NT2/D1 (cell line): ENCODE data around the gene SUMO4.

Source experiments
- DNase-seq: peaks from one replicate; pipeline ENCODE4 v3.0.0-alpha.2; 2011; ENCODE audit warnings: low read depth, low spot score
- H3K27me3 ChIP-seq: 2 replicates; pipeline ENCODE4 v1.6.0; 2011; ENCODE audit warnings: mild to moderate bottlenecking; ENCODE audit not compliant: insufficient read length, insufficient read depth
- H3K36me3 ChIP-seq: 2 replicates; pipeline ENCODE4 v1.6.1; 2011; ENCODE audit warnings: mild to moderate bottlenecking, low read length, mixed read lengths; ENCODE audit not compliant: insufficient read depth, insufficient read length
- H3K4me1 ChIP-seq: 2 replicates; pipeline ENCODE4 v1.5.1; 2011; ENCODE audit not compliant: insufficient read depth, insufficient read length
- H3K4me3 ChIP-seq: 2 replicates; pipeline ENCODE4 v1.5.1; 2011; ENCODE audit warnings: low read depth; ENCODE audit not compliant: insufficient read length
- H3K9ac ChIP-seq: 2 replicates; pipeline ENCODE4 v1.6.0; 2011; ENCODE audit warnings: low read depth; ENCODE audit not compliant: insufficient read length
- H3K9me3 ChIP-seq: 2 replicates; pipeline ENCODE4 v1.5.1; 2011; ENCODE audit warnings: mild to moderate bottlenecking, low read length; ENCODE audit not compliant: insufficient read depth
- SUZ12 ChIP-seq: IDR thresholded peaks from 2 replicates; pipeline ENCODE4 v1.6.1; 2011; ENCODE audit not compliant: insufficient read length, insufficient read depth; ENCODE audit errors: extremely low read depth
- YY1 ChIP-seq: IDR thresholded peaks from 2 replicates; pipeline ENCODE4 v1.6.1; 2011; ENCODE audit not compliant: insufficient read length, insufficient read depth
- ZNF274 ChIP-seq: IDR thresholded peaks from 2 replicates; pipeline ENCODE4 v1.6.1; 2011; ENCODE audit warnings: mild to moderate bottlenecking, low read depth, low read length

The SUMO4 gene

GRCh38 chr6:149400050-149400449 is at the start of gene SUMO4:
TSS of gene SUMO4 (plus strand) at chr6:149400262. CDS start at chr6:149400392, 130 bp downstream.
- Histone ChIP-seq H3K9ac (no peak within 1 kb of the TSS), H3K4me1 (no peaks in the 10 kb centered on the region), H3K9me3 (no peaks in the 10 kb centered on the region), H3K36me3 (peaks cover 43% of the 10 kb centered on the region), H3K4me3 (no peak within 1 kb of the TSS), H3K27me3 (no peaks in the 10 kb centered on the region)
- no peak for TF ChIP-seq YY1
- no peak for TF ChIP-seq ZNF274
- no peak for TF ChIP-seq SUZ12
- no peak for DNase-seq

- Histone ChIP-seq H3K4me3 (no peak overlapping the region), H3K9me3 (no peaks in the 10 kb centered on the region), H3K4me1 (no peaks in the 10 kb centered on the region), H3K36me3 (no peaks in the 10 kb centered on the region), H3K27me3 (no peaks in the 10 kb centered on the region), H3K9ac (no peak overlapping the region)
- TF ChIP-seq YY1 = no peak
- no peak for TF ChIP-seq ZNF274
- TF ChIP-seq SUZ12 = no peak
- DNase-seq = no peak
Observed at GRCh38 chr6:149354009-149354408, 46.1 kb upstream of the SUMO4 start.

- Histone ChIP-seq H3K27me3 (no peaks in the 10 kb centered on the region), H3K9me3 (no peaks in the 10 kb centered on the region), H3K36me3 (no peaks in the 10 kb centered on the region), H3K4me1 (no peaks in the 10 kb centered on the region), H3K9ac (no peak overlapping the region), H3K4me3 (no peak overlapping the region)
- no peak for TF ChIP-seq ZNF274
- no peak for DNase-seq
Observed at GRCh38 chr6:149356081-149356750, 43.8 kb upstream of the SUMO4 start.

GRCh38 chr6:149357726-149358538 is 42.1 kb upstream of the SUMO4 start:
- no peak for TF ChIP-seq SUZ12
- TF ChIP-seq YY1 = no peak
- TF ChIP-seq ZNF274 = no peak
- no peaks in the 10 kb centered on the region for H3K36me3 ChIP-seq
- no peaks in the 10 kb centered on the region for H3K27me3 ChIP-seq
- no peak overlapping the region for H3K4me3 ChIP-seq
- no peaks in the 10 kb centered on the region for H3K9me3 ChIP-seq
- no peaks in the 10 kb centered on the region for H3K4me1 ChIP-seq
- no peak overlapping the region for H3K9ac ChIP-seq
- no peak for DNase-seq

GRCh38 chr6:149359440-149359839 is 40.6 kb upstream of the SUMO4 start:
- no peak for TF ChIP-seq SUZ12
- no peak for TF ChIP-seq YY1
- no peak for TF ChIP-seq ZNF274
- Histone ChIP-seq H3K4me1 (no peaks in the 10 kb centered on the region), H3K9me3 (no peaks in the 10 kb centered on the region), H3K4me3 (no peak overlapping the region), H3K27me3 (no peaks in the 10 kb centered on the region), H3K9ac (no peak overlapping the region), H3K36me3 (no peaks in the 10 kb centered on the region)
- no peak for DNase-seq

GRCh38 chr6:149360536-149360935 is 39.5 kb upstream of the SUMO4 start:
- no peaks in the 10 kb centered on the region for H3K36me3 ChIP-seq
- no peak for TF ChIP-seq SUZ12
- TF ChIP-seq ZNF274 = no peak
- no peak for TF ChIP-seq YY1
- H3K9ac ChIP-seq = no peak overlapping the region
- DNase-seq = no peak
- no peaks in the 10 kb centered on the region for H3K27me3 ChIP-seq
- no peak overlapping the region for H3K4me3 ChIP-seq
- H3K9me3 ChIP-seq = no peaks in the 10 kb centered on the region
- H3K4me1 ChIP-seq = no peaks in the 10 kb centered on the region

GRCh38 chr6:149362289-149362688 is 37.8 kb upstream of the SUMO4 start:
- TF ChIP-seq SUZ12 (no peak), YY1 (no peak)
- no peaks in the 10 kb centered on the region for H3K9me3 ChIP-seq
- no peak for DNase-seq
- no peak overlapping the region for H3K9ac ChIP-seq
- H3K4me3 ChIP-seq = no peak overlapping the region
- H3K27me3 ChIP-seq = no peaks in the 10 kb centered on the region
- no peaks in the 10 kb centered on the region for H3K36me3 ChIP-seq
- H3K4me1 ChIP-seq = no peaks in the 10 kb centered on the region
